ENCODE data around the gene CLEC1A.

CLEC1A gene

GRCh38 chr12:10097521-10097920 lies 1.3 kb downstream of the CLEC1A start:
- TF ChIP-seq CTCF (IDR thresholded peaks at IDR 0.05; ENCODE audit: insufficient read depth, low read length) (no peak), POLR2AphosphoS5 (IDR thresholded peaks at IDR 0.05; ENCODE audit: low read depth) (no peak), GABPA (IDR thresholded peaks at IDR 0.05; ENCODE audit: low read depth) (no peak), SPI1 (IDR thresholded peaks at IDR 0.05; ENCODE audit: borderline replicate concordance, low read depth) (no peak), REST (IDR thresholded peaks at IDR 0.05; ENCODE audit: insufficient replicate concordance, low read depth) (no peak)
- Histone ChIP-seq H3K4me3 (replicated peaks; ENCODE audit: insufficient read depth, low read length) (no peak overlapping the region), H3K27me3 (ENCODE audit: insufficient read depth, poor library complexity, severe bottlenecking) (no peaks in the 10 kb centered on the region), H3K27ac (replicated peaks) (no peak overlapping the region)
- DNase-seq (ENCODE audit: low read depth in 1 of 2, low spot score in 1 of 2) = no peak

- TF ChIP-seq REST (IDR thresholded peaks at IDR 0.05; ENCODE audit: insufficient replicate concordance, low read depth) (no peak), POLR2AphosphoS5 (IDR thresholded peaks at IDR 0.05; ENCODE audit: low read depth) (no peak), GABPA (IDR thresholded peaks at IDR 0.05; ENCODE audit: low read depth) (no peak), CTCF (IDR thresholded peaks at IDR 0.05; ENCODE audit: insufficient read depth, low read length) (no peak), SPI1 (IDR thresholded peaks at IDR 0.05; ENCODE audit: borderline replicate concordance, low read depth) (no peak)
These were observed 2.8 kb downstream of the CLEC1A start for GRCh38 chr12:10095971-10096370.

GRCh38 chr12:10094646-10095395 lies 4.0 kb downstream of the CLEC1A start:
- no peak for DNase-seq (ENCODE audit: low read depth in 1 of 2, low spot score in 1 of 2)

More at GRCh38 chr12:10095971-10096370, 2.8 kb downstream of the CLEC1A start:
- Histone ChIP-seq H3K4me3 (replicated peaks; ENCODE audit: insufficient read depth, low read length) (no peak overlapping the region), H3K27me3 (ENCODE audit: insufficient read depth, poor library complexity, severe bottlenecking) (no peaks in the 10 kb centered on the region), H3K27ac (replicated peaks) (no peak overlapping the region)
- no peak for DNase-seq (ENCODE audit: low read depth in 1 of 2, low spot score in 1 of 2)

More at GRCh38 chr12:10094646-10095395, 4.0 kb downstream of the CLEC1A start:
- no peak overlapping the region for H3K4me3 ChIP-seq (replicated peaks; ENCODE audit: insufficient read depth, low read length)
- TF ChIP-seq SPI1 (IDR thresholded peaks at IDR 0.05; ENCODE audit: borderline replicate concordance, low read depth) (no peak), GABPA (IDR thresholded peaks at IDR 0.05; ENCODE audit: low read depth) (no peak), REST (IDR thresholded peaks at IDR 0.05; ENCODE audit: insufficient replicate concordance, low read depth) (no peak), CTCF (IDR thresholded peaks at IDR 0.05; ENCODE audit: insufficient read depth, low read length) (no peak), POLR2AphosphoS5 (IDR thresholded peaks at IDR 0.05; ENCODE audit: low read depth) (no peak)
- no peak overlapping the region for H3K27ac ChIP-seq (replicated peaks)
- no peaks in the 10 kb centered on the region for H3K27me3 ChIP-seq (ENCODE audit: insufficient read depth, poor library complexity, severe bottlenecking)

Measured in HL-60 (cell line).